Measurements from ENCODE around the gene HOXA9. TPM values are rescaled to one million over a fixed set of nuclear protein-coding genes. Genes with fewer than 3 reads are reported as not detected.
A peak's percentile ranks its signal among the peaks of the same experiment; 100 is the strongest.

Gene HOXA9
- total RNA-seq, 1 donor from 2014 or later, result not detected

DNA sequence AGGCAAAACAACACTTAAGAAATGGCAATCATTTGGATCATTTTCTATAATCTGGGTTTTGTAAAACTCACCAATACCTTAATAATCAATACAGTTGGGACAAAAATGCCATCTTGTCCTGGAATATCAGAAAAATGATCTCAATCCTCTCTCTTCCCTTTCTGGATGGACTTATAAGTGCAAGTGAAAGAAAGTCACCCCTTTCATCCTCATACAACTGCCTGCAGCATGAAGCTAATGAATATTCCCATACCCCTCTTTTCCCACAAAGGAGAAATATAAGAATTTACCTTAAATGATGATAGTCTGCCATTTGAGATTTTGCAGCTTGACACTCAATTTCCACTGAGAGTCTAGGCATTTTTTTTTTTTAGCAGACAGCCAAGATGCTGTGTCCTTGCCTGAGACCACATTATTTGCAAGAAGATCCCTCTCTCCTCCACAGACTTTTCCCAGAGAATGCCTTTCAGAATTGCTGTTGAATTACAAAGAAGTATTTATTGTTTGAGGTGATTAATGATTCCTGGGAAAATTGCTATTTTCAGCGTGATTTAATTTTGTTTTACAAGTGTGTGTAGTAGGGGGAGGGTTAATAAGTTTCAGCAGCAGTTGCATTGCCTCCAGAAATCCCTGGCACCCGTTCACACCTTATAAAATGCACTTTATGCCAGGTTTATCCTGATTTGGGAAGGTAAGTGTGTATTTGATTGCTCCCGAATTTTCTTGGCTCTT is 38.6 kb downstream of the HOXA9 start:
- Mint-ChIP-seq H3K27me3 (no peaks in the 10 kb centered on the region), H3K9me3 (ENCODE audit: low read depth) (no peaks in the 10 kb centered on the region), H3K4me1 (ENCODE audit: low read depth) (peaks cover 78% of the 10 kb centered on the region), H3K36me3 (ENCODE audit: insufficient read depth) (peaks cover 11% of the 10 kb centered on the region), H3K27ac (no peak overlapping the region), H3K4me3 (ENCODE audit: low read depth) (peak overlapping the region; percentile 53)
- TF ChIP-seq, protein P1, sequence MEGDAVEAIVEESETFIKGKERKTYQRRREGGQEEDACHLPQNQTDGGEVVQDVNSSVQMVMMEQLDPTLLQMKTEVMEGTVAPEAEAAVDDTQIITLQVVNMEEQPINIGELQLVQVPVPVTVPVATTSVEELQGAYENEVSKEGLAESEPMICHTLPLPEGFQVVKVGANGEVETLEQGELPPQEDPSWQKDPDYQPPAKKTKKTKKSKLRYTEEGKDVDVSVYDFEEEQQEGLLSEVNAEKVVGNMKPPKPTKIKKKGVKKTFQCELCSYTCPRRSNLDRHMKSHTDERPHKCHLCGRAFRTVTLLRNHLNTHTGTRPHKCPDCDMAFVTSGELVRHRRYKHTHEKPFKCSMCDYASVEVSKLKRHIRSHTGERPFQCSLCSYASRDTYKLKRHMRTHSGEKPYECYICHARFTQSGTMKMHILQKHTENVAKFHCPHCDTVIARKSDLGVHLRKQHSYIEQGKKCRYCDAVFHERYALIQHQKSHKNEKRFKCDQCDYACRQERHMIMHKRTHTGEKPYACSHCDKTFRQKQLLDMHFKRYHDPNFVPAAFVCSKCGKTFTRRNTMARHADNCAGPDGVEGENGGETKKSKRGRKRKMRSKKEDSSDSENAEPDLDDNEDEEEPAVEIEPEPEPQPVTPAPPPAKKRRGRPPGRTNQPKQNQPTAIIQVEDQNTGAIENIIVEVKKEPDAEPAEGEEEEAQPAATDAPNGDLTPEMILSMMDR (IDR thresholded peaks at IDR 0.05; ENCODE audit: unreplicated experiment), result no peak
- DNase-seq (ENCODE audit: low spot score, unreplicated experiment), result no peak

DNA sequence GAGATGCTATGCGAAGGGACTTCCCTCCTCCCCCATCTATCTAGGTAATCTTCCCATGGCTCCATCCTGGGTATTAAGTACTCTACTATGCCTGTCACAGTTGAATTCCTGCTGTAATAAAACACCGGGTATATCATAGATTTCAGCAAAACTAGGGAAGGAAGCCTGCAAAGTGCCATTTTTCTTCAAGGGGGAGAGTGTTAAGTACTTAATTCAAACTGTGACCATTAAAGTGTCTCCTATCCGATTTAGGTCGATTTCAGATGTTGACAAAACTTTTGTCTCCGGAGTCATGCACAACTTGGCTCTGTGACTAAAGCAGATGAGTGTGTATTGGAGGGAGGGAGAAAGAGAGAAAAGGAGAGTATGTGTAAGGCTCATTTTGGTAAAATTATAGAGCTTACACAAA is 39.3 kb downstream of the HOXA9 start:
- H3K4me3 Mint-ChIP-seq (ENCODE audit: low read depth), result peak overlapping the region; percentile 97
- H3K36me3 Mint-ChIP-seq (ENCODE audit: insufficient read depth), result peaks cover 11% of the 10 kb centered on the region
- H3K4me1 Mint-ChIP-seq (ENCODE audit: low read depth), result peaks cover 77% of the 10 kb centered on the region
- no peak for DNase-seq (ENCODE audit: low spot score, unreplicated experiment)
- no peaks in the 10 kb centered on the region for H3K27me3 Mint-ChIP-seq
- TF ChIP-seq, protein P1 (IDR thresholded peaks at IDR 0.05; ENCODE audit: unreplicated experiment), result no peak
- H3K9me3 Mint-ChIP-seq (ENCODE audit: low read depth), result no peaks in the 10 kb centered on the region
- peak overlapping the region; percentile 74 for H3K27ac Mint-ChIP-seq

DNA sequence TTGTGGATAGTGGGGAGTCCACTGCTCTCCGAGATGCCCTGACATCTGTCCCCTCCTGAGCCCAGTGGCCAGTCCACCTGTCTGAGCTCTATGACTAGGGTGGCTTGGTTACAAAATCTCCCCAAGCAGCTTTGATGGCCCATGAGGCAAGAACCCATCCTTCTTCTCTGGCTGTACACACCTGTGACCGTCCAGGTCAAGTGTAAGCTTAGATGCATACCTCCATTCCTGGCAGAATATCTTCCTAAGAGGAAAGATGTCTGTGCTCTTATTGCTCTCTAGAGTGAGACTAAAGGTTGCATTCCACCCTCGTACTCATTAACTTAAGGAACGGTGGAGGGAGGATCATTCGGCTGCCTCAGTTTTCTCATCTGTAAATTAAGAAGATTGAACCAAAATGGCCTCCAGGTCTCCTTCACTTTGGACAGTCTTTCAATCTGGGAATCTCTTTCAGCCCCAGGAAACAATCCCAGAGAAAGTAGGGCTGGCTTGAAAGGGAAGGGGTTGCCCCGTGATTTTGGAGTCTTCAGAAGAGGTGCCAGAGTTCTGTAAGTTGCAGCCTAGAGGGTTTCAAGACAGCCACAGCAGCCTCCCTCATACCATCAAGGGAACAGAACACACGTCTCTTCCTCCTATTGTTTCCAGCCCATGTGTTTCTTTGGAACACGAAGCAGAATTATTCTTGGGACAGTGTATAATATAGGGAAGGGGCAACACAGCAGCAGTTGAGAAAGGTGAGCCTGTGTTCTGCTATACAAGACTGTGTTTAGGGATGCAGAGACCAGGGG is 40.2 kb downstream of the HOXA9 start:
- TF ChIP-seq, protein P1 (IDR thresholded peaks at IDR 0.05; ENCODE audit: unreplicated experiment), result no peak
- no peaks in the 10 kb centered on the region for H3K27me3 Mint-ChIP-seq
- H3K36me3 Mint-ChIP-seq (ENCODE audit: insufficient read depth), result peaks cover 11% of the 10 kb centered on the region
- H3K9me3 Mint-ChIP-seq (ENCODE audit: low read depth), result no peaks in the 10 kb centered on the region
- peaks cover 86% of the 10 kb centered on the region for H3K4me1 Mint-ChIP-seq (ENCODE audit: low read depth)
- H3K4me3 Mint-ChIP-seq (ENCODE audit: low read depth), result peak overlapping the region; percentile 97
- no peak for DNase-seq (ENCODE audit: low spot score, unreplicated experiment)
- H3K27ac Mint-ChIP-seq, result peak overlapping the region; percentile 99

DNA sequence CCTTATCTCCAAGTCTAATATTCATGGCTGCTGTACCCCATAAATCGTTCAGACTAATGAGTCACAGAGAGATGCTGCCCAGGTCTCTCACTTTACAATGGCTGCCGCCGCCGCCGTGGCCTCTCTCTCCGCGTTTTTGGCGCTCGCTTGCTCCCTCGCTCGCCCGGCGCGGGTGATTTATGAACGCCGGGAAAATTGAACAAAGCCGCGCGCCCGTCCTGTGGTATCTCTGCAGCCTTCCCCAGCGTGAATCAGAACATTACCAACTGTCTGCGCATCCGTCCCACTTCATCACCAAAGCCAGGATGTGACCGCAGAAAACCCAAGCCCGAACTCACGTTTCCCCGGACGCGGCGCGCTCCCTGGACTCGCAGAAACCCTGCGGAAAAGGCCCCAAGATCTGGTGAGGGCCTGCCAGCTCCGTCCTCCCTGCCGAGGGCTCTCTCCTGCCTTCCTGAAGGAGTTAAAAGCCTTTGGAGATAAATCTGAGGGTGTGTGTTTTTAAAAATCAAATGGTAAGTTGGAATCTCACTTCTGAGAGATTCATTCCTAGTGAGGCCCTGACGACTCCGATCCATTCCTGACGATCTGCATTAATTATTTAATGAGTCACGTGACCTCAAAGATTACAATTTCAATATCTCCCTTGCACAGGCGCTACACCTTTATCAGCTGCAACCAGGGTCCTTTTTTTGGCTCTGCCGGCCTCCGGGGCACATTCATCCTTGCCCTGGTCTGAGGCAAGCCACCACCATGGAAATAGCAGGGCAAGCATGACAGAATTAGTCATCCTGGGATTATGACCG is 41.0 kb downstream of the HOXA9 start:
- peak overlapping the region; percentile 99 for H3K27ac Mint-ChIP-seq
- peak overlapping the region; percentile 97 for H3K4me3 Mint-ChIP-seq (ENCODE audit: low read depth)
- H3K27me3 Mint-ChIP-seq, result no peaks in the 10 kb centered on the region
- DNase-seq (ENCODE audit: low spot score, unreplicated experiment), result no peak
- H3K9me3 Mint-ChIP-seq (ENCODE audit: low read depth), result no peaks in the 10 kb centered on the region
- TF ChIP-seq, protein P1 (IDR thresholded peaks at IDR 0.05; ENCODE audit: unreplicated experiment), result no peak
- H3K36me3 Mint-ChIP-seq (ENCODE audit: insufficient read depth), result peaks cover 11% of the 10 kb centered on the region
- peaks cover 92% of the 10 kb centered on the region for H3K4me1 Mint-ChIP-seq (ENCODE audit: low read depth)

All from progenitor cell of endocrine pancreas (in vitro differentiated cells).